CMK (cell line): ENCODE measurements around the gene SH2B3.
"Not testable (repeated sequence)": the region's sequence is repeated elsewhere in the genome, so short reads cannot be mapped to it uniquely, and the experiment has no call there.

Source experiments
- DNase-seq: peaks from one replicate; pipeline ENCODE4 v3.0.0-alpha.2; 2010; ENCODE audit warnings: low read depth

The SH2B3 gene

GRCh38 chr12:111462210-111462769 is 56.6 kb downstream of the SH2B3 start:
- DNase-seq: no peak

- no peak for DNase-seq
These were observed 61.6 kb downstream of the SH2B3 start for GRCh38 chr12:111467092-111467856.

GRCh38 chr12:111467857-111468241 is 62.1 kb downstream of the SH2B3 start:
- DNase-seq: no peak

- DNase-seq: no peak
These were observed 63.7 kb downstream of the SH2B3 start for GRCh38 chr12:111469401-111469800.

GRCh38 chr12:111471236-111471635 is 65.5 kb downstream of the SH2B3 start:
- DNase-seq: no peak

GRCh38 chr12:111482462-111482861 is 76.7 kb downstream of the SH2B3 start:
- no peak for DNase-seq

GRCh38 chr12:111488271-111488670 is 82.5 kb downstream of the SH2B3 start:
- DNase-seq: no peak

GRCh38 chr12:111488798-111489197 is 83.1 kb downstream of the SH2B3 start:
- DNase-seq: no peak

GRCh38 chr12:111492979-111493378 is 87.3 kb downstream of the SH2B3 start:
- DNase-seq: not testable (repeated sequence)

- no peak for DNase-seq
These were observed 89.0 kb downstream of the SH2B3 start for GRCh38 chr12:111494676-111495075.
